Keratinocyte (primary cell): ENCODE results near the gene GINS2. TPM values are rescaled to one million over a fixed set of nuclear protein-coding genes. Genes with fewer than 3 reads are reported as not detected.

Experiments
- DNase-seq: peaks from one replicate; pipeline ENCODE4 v3.0.0-alpha.2; 2011; ENCODE audit warnings: low read depth, missing footprints, low spot score
- FAIRE-seq: peaks from 2 replicates; lab custom pipeline; 2011; peaks lifted over from hg19 to GRCh38; lab: Jason Lieb, UNC
- H2AFZ ChIP-seq: 2 replicates; pipeline ENCODE4 v1.6.0; 2012; ENCODE audit warnings: low read length, control low read depth, inconsistent platforms; ENCODE audit not compliant: control insufficient read depth
- H3K27ac ChIP-seq: 2 replicates; pipeline ENCODE4 v1.5.1; 2011; ENCODE audit warnings: low read length; ENCODE audit not compliant: control insufficient read depth, insufficient read depth
- H3K27me3 ChIP-seq: 3 replicates; pipeline ENCODE4 v1.6.0; 2011; ENCODE audit warnings: low read length; ENCODE audit not compliant: control insufficient read depth, insufficient read depth; ENCODE audit errors: extremely low read depth
- H3K36me3 ChIP-seq, 2 experiments: 2 replicates in 1 of 2; 3 replicates in 1 of 2; pipeline ENCODE4 v1.5.1; 2011; ENCODE audit warnings: low read length in 2 of 2, mild to moderate bottlenecking in 1 of 2; ENCODE audit not compliant: control insufficient read depth in 2 of 2, insufficient read depth in 2 of 2; ENCODE audit errors: extremely low read depth in 1 of 2
- H3K4me1 ChIP-seq: 3 replicates; pipeline ENCODE4 v1.5.1; 2011; ENCODE audit warnings: low read length; ENCODE audit not compliant: control insufficient read depth, insufficient read depth; ENCODE audit errors: extremely low read depth
- H3K4me2 ChIP-seq: 3 replicates; pipeline ENCODE4 v1.6.0; 2011; ENCODE audit warnings: low read depth, low read length; ENCODE audit not compliant: control insufficient read depth, insufficient read depth; ENCODE audit errors: extremely low read depth
- H3K4me3 ChIP-seq, 3 experiments: fragments of 200-600 bp in 1 of 3; sonication (generic) in 1 of 3; 2 replicates in 2 of 3; 3 replicates in 1 of 3; pipeline ENCODE4 v1.5.1; 2011 to 2016; ENCODE audit warnings: low read length in 3 of 3, mild to moderate bottlenecking in 3 of 3, control low read depth in 2 of 3, inconsistent platforms in 1 of 3, low read depth in 1 of 3, mixed read lengths in 1 of 3, mixed run types in 1 of 3, moderate library complexity in 1 of 3; ENCODE audit not compliant: control insufficient read depth in 2 of 3, insufficient read depth in 2 of 3; ENCODE audit errors: extremely low read depth in 1 of 3
- H3K79me2 ChIP-seq: 2 replicates; pipeline ENCODE4 v1.6.0; 2012; ENCODE audit warnings: low read length; ENCODE audit not compliant: control insufficient read depth, insufficient read depth
- H3K9ac ChIP-seq: 3 replicates; pipeline ENCODE4 v1.6.0; 2011; ENCODE audit warnings: low read length; ENCODE audit not compliant: control insufficient read depth, insufficient read depth; ENCODE audit errors: extremely low read depth
- H3K9me1 ChIP-seq: 3 replicates; pipeline ENCODE4 v1.6.0; 2011; ENCODE audit warnings: low read length; ENCODE audit not compliant: control insufficient read depth, insufficient read depth; ENCODE audit errors: extremely low read depth
- H3K9me3 ChIP-seq: 2 replicates; pipeline ENCODE4 v1.5.1; 2012; ENCODE audit warnings: low read depth, low read length; ENCODE audit not compliant: control insufficient read depth
- H4K20me1 ChIP-seq: 3 replicates; pipeline ENCODE4 v1.6.0; 2011; ENCODE audit warnings: low read length; ENCODE audit not compliant: control insufficient read depth, insufficient read depth; ENCODE audit errors: extremely low read depth
- CTCF ChIP-seq, 3 experiments: IDR thresholded peaks in 1 of 3; conservative IDR thresholded peaks in 1 of 3; optimal IDR thresholded peaks in 1 of 3; 2 replicates in 2 of 3; 3 replicates in 1 of 3; pipeline versions ENCODE3 to v1.5.1; 2011; ENCODE audit warnings: low read length in 3 of 3, mild to moderate bottlenecking in 3 of 3, moderate library complexity in 2 of 3, control low read depth in 1 of 3, inconsistent platforms in 1 of 3; ENCODE audit not compliant: insufficient read depth in 2 of 3; ENCODE audit errors: extremely low read depth in 1 of 3
- EZH2 ChIP-seq: IDR thresholded peaks from one replicate; pipeline ENCODE4 v1.6.1; 2012; ENCODE audit warnings: inconsistent platforms, mild to moderate bottlenecking, low read length, moderate library complexity
- dilution Hi-C: fragments of 300-500 bp; cut with MboI; formaldehyde crosslinking; loops from one replicate; pipeline ENCODE4 v1.7.0; 2020; ENCODE audit warnings: low sequenced_read_pairs; ENCODE audit not compliant: extremely low pct_ligation_motif_present
- polyA plus RNA-seq, 5 experiments: library from polyadenylated mRNA; depleted of rRNA in 3 of 5; stranded (reverse) in 3 of 5; stranded (forward) in 1 of 5; unstranded in 1 of 5; fragments of >200 nt; gene quantifications; 1 replicate in 1 of 5; 2 replicates in 3 of 5; 3 replicates in 1 of 5; pipeline versions ENCODE4 v1.2.1 to v1.2.3, GENCODE V29; 2011 to 2012; ENCODE audit warnings: missing spikeins in 2 of 5, low read depth in 1 of 5, low replicate concordance in 1 of 5

The GINS2 gene
- polyA plus RNA-seq, 1 donor (not counting 4 experiments of a cell fraction or from before 2014, with no cell fraction given), result 11.2 TPM

GRCh38 chr16:85695196-85696128, 6.7 kb upstream of the GINS2 start:
- Histone ChIP-seq H3K4me1 (peaks cover 33% of the 10 kb centered on the region), H3K27ac (no peak overlapping the region), H3K4me3 (no peak overlapping the region), H3K9ac (no peak overlapping the region), H2AFZ (no peak overlapping the region), H3K9me1 (peaks cover 3% of the 10 kb centered on the region), H3K9me3 (no peaks in the 10 kb centered on the region), H3K79me2 (no peaks in the 10 kb centered on the region), H4K20me1 (no peaks in the 10 kb centered on the region), H3K4me2 (no peak overlapping the region), H3K27me3 (no peaks in the 10 kb centered on the region), H3K36me3 (peaks cover 0 to 4% of the 10 kb centered on the region in 2 experiments)
- FAIRE-seq (no peak), DNase-seq (no peak)
- TF ChIP-seq EZH2, result no peak
- TF ChIP-seq CTCF (optimal IDR thresholded peaks at IDR 0.05 in 1 of 3, IDR thresholded peaks at IDR 0.05 in 1 of 3, conservative IDR thresholded peaks at IDR 0.05 in 1 of 3; ENCODE audit: extremely low read depth in 1 of 3, insufficient read depth in 2 of 3, low read length in 3 of 3), result no peak
- dilution Hi-C loops, result no loop called here

- Histone ChIP-seq H3K79me2 (peaks cover 2% of the 10 kb centered on the region), H3K4me2 (no peak overlapping the region)
- no peak for FAIRE-seq
Measured at GRCh38 chr16:85690469-85691064, 1.8 kb upstream of the GINS2 start.

More at GRCh38 chr16:85690469-85691064, 1.8 kb upstream of the GINS2 start:
- Histone ChIP-seq H3K9me3 (no peaks in the 10 kb centered on the region), H3K27ac (no peak overlapping the region), H2AFZ (no peak overlapping the region), H3K9ac (no peak overlapping the region), H3K9me1 (no peaks in the 10 kb centered on the region), H3K36me3 (no peaks in the 10 kb centered on the region), H3K4me1 (no peaks in the 10 kb centered on the region), H3K27me3 (no peaks in the 10 kb centered on the region), H3K4me3 (no peak overlapping the region), H4K20me1 (no peaks in the 10 kb centered on the region)
- TF ChIP-seq CTCF (optimal IDR thresholded peaks at IDR 0.05 in 1 of 3, IDR thresholded peaks at IDR 0.05 in 1 of 3, conservative IDR thresholded peaks at IDR 0.05 in 1 of 3; ENCODE audit: extremely low read depth in 1 of 3, insufficient read depth in 2 of 3, low read length in 3 of 3), result no peak
- TF ChIP-seq EZH2, result no peak
- no peak for DNase-seq
- dilution Hi-C loops, result no loop called here
